Neural crest cell (in vitro differentiated cells): ENCODE measurements around the gene JTB. TPM values are rescaled to one million over a fixed set of nuclear protein-coding genes. Genes with fewer than 3 reads are reported as not detected.
"Not testable (repeated sequence)": the region's sequence is repeated elsewhere in the genome, so short reads cannot be mapped to it uniquely, and the experiment has no call there.

Experiments
- DNase-seq: peaks from one replicate; pipeline ENCODE4 v3.0.0; 2021; ENCODE audit warnings: low read depth, mixed read lengths, low spot score
- H3K27ac Mint-ChIP-seq: one replicate; pipeline ENCODE4 v1.8.0; 2021; ENCODE audit warnings: mild to moderate bottlenecking, mixed read lengths; ENCODE audit not compliant: unreplicated experiment
- H3K27me3 Mint-ChIP-seq: 2 replicates; pipeline ENCODE4 v1.8.0; 2021; ENCODE audit warnings: low read depth, mild to moderate bottlenecking, mixed read lengths
- H3K36me3 Mint-ChIP-seq: 2 replicates; pipeline ENCODE4 v1.8.0; 2021; ENCODE audit warnings: low read depth, mild to moderate bottlenecking, mixed read lengths
- H3K4me1 Mint-ChIP-seq: 2 replicates; pipeline ENCODE4 v1.8.0; 2021; ENCODE audit warnings: mixed read lengths
- H3K4me3 Mint-ChIP-seq: one replicate; pipeline ENCODE4 v1.8.0; 2021; ENCODE audit warnings: mild to moderate bottlenecking, mixed read lengths
- H3K9me3 Mint-ChIP-seq: 2 replicates; pipeline ENCODE4 v1.8.0; 2021; ENCODE audit warnings: mixed read lengths
- total RNA-seq: library from RNA; stranded (reverse); gene quantifications from 2 replicates; pipeline ENCODE4 v1.2.1, GENCODE V29; 2021
- TF ChIP-seq, protein P1 (sequence below): fragments of 200-600 bp; sonication (generic); conservative IDR thresholded peaks from 2 replicates; pipeline ENCODE4 v1.5.0; 2021; ENCODE audit warnings: antibody characterized with exemption, mild to moderate bottlenecking

JTB gene
- total RNA-seq, 1 donor from 2014 or later: 72.9 TPM

DNA sequence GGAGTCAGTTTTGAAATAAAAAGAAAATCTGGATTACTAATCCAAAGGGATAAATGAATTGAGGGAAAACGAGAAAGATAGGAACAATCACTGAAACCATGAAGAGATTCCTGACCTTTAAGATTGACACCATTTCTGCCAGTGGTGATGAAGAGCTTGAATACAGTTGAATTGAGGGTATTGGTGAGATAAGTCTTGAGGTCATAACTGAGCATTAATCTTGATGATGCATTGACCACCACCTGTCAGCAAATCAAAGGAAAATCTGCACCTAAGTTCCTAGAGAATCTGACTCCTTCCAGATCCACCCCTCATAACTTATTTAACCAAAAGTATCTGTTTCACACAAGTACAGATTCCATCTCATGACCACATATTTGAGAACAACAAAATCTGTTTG, 34.7 kb upstream of the JTB start:
- DNase-seq: no peak
- no peak overlapping the region for H3K27ac Mint-ChIP-seq
- H3K4me1 Mint-ChIP-seq: no peaks in the 10 kb centered on the region
- H3K27me3 Mint-ChIP-seq: no peaks in the 10 kb centered on the region
- TF ChIP-seq, protein P1, sequence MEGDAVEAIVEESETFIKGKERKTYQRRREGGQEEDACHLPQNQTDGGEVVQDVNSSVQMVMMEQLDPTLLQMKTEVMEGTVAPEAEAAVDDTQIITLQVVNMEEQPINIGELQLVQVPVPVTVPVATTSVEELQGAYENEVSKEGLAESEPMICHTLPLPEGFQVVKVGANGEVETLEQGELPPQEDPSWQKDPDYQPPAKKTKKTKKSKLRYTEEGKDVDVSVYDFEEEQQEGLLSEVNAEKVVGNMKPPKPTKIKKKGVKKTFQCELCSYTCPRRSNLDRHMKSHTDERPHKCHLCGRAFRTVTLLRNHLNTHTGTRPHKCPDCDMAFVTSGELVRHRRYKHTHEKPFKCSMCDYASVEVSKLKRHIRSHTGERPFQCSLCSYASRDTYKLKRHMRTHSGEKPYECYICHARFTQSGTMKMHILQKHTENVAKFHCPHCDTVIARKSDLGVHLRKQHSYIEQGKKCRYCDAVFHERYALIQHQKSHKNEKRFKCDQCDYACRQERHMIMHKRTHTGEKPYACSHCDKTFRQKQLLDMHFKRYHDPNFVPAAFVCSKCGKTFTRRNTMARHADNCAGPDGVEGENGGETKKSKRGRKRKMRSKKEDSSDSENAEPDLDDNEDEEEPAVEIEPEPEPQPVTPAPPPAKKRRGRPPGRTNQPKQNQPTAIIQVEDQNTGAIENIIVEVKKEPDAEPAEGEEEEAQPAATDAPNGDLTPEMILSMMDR: no peak
- H3K36me3 Mint-ChIP-seq: no peaks in the 10 kb centered on the region
- H3K4me3 Mint-ChIP-seq: no peak overlapping the region
- H3K9me3 Mint-ChIP-seq: no peaks in the 10 kb centered on the region

DNA sequence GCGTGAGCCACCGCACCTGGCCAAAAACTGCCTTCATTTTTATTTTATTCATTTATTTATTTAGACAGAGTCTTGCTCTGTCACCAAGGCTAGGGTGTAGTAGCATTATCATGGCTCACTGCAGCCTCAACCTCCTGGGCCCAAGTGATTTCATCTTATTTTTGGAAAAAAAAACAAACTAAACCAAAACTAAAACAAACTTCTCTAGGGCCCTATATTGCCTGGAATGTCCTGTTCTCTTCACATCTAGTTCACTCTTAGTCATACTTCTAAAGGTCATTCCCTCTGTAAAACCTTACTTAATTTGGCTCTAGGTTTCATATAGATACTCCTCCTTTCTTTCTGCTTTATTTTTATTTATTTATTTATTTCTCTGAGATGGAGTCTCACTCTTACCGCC, 28.7 kb upstream of the JTB start:
- no peaks in the 10 kb centered on the region for H3K9me3 Mint-ChIP-seq
- no peaks in the 10 kb centered on the region for H3K4me1 Mint-ChIP-seq
- no peak overlapping the region for H3K4me3 Mint-ChIP-seq
- no peaks in the 10 kb centered on the region for H3K36me3 Mint-ChIP-seq
- no peak overlapping the region for H3K27ac Mint-ChIP-seq
- H3K27me3 Mint-ChIP-seq: no peaks in the 10 kb centered on the region
- TF ChIP-seq, protein P1: no peak
- DNase-seq: no peak

DNA sequence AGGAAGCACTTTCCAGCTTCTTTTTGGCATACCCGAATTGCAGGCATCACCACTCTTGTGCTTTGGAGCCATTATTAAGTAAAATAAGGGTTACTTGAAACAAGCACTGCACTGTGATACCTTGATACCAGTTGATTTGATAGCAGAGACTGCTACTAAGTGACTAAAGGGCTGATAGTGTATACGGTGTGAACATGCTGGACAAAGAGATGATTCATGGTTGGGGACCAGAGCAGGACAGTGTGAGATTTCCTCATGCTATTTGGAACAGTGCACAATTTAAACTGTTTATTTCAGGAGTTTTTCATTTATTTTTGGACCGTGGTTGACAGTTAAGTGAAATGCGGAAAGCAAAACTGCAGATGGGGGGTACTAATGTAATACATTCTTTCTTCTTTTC, 22.9 kb upstream of the JTB start:
- H3K4me1 Mint-ChIP-seq: peaks cover 2% of the 10 kb centered on the region
- peaks cover 4% of the 10 kb centered on the region for H3K36me3 Mint-ChIP-seq
- H3K4me3 Mint-ChIP-seq: no peak overlapping the region
- TF ChIP-seq, protein P1: no peak
- no peaks in the 10 kb centered on the region for H3K9me3 Mint-ChIP-seq
- no peak overlapping the region for H3K27ac Mint-ChIP-seq
- DNase-seq: no peak
- H3K27me3 Mint-ChIP-seq: no peaks in the 10 kb centered on the region

DNA sequence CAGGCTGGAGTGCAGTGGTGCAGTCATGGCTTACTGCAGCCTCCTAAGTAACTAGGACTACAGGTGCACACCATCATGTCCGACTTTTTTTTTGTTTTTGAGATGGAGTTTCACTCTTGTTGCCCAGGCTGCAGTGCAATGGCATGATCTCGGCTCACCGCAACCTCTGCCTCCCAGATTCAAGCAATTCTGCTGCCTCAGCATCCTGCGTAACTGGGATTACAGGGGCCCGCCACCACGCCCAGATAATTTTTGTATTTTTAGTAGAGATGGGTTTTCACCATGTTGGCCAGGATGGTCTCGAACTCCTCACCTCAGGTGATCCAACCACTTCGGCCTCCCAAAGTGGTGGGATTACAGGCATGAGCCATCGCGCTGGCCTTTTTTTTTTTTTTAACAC, 19.4 kb upstream of the JTB start:
- Mint-ChIP-seq H3K4me1 (peaks cover 13% of the 10 kb centered on the region), H3K36me3 (peaks cover 14% of the 10 kb centered on the region), H3K4me3 (peak overlapping the region; percentile 23)
- H3K27ac Mint-ChIP-seq, DNase-seq, H3K27me3 Mint-ChIP-seq, H3K9me3 Mint-ChIP-seq: not testable (repeated sequence)

DNA sequence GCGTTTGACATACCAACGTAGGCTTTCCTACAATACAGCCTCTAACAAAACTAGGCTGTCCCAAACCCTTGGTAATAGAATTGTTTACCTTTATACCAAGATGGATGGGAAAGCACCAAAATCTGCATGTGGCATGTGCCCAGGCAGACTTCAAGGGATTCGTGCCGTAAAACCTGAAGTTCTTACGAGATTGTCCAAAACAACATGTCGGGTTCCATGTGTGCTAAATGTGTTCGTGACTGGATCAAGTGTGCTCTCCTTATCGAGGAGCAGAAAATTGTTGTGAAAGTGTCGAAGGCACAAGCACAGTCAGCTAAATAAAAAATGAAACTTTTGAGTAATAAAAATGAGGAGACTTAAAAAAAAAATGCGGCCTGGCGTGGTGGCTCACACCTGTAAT, 18.2 kb upstream of the JTB start:
- DNase-seq: no peak
- Mint-ChIP-seq H3K9me3 (peaks cover under 1% of the 10 kb centered on the region), H3K4me1 (peaks cover 23% of the 10 kb centered on the region), H3K27ac (no peak overlapping the region), H3K4me3 (peak overlapping the region; percentile 75), H3K27me3 (no peaks in the 10 kb centered on the region), H3K36me3 (peaks cover 24% of the 10 kb centered on the region)
- TF ChIP-seq, protein P1: no peak

DNA sequence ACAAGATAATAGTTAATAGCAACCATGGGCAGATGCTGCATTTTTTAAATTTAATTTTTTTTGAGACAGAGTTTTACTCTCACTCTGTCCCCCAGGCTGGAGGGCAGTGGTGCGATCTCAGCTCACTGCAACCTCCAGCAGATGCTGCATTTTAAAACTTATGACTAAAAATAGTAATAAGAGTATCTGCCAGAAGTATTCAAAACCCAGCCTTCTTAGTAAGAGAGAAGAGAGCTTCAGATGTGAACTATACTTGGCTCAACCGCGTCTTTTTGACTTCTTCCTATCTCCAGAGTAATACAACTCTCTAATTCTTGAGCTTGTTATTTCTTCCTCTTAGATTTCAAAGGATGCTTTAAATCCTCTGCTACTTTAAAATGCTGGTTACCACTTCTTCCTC, 17.7 kb upstream of the JTB start:
- Mint-ChIP-seq H3K27ac (no peak overlapping the region), H3K4me1 (peaks cover 27% of the 10 kb centered on the region), H3K4me3 (peak overlapping the region; percentile 75), H3K27me3 (no peaks in the 10 kb centered on the region), H3K36me3 (peaks cover 28% of the 10 kb centered on the region), H3K9me3 (peaks cover 4% of the 10 kb centered on the region)
- TF ChIP-seq, protein P1: no peak
- no peak for DNase-seq
